Keratinocyte (primary cell): ENCODE measurements around the gene SMAD3.

Experiments used
- EZH2 ChIP-seq: IDR thresholded peaks from one replicate; pipeline ENCODE4 v1.6.1; 2012; ENCODE audit warnings: inconsistent platforms, mild to moderate bottlenecking, low read length, moderate library complexity
- TF ChIP-seq, protein P1 (sequence below), 3 experiments: IDR thresholded peaks in 1 of 3; conservative IDR thresholded peaks in 1 of 3; optimal IDR thresholded peaks in 1 of 3; 2 replicates in 2 of 3; 3 replicates in 1 of 3; pipeline versions ENCODE3 to v1.5.1; 2011; ENCODE audit warnings: low read length in 3 of 3, mild to moderate bottlenecking in 3 of 3, moderate library complexity in 2 of 3, control low read depth in 1 of 3, inconsistent platforms in 1 of 3; ENCODE audit not compliant: insufficient read depth in 2 of 3; ENCODE audit errors: extremely low read depth in 1 of 3

GRCh38 chr15:67133026-67133425 is 67.6 kb downstream of the SMAD3 start:
- TF ChIP-seq, protein P1, sequence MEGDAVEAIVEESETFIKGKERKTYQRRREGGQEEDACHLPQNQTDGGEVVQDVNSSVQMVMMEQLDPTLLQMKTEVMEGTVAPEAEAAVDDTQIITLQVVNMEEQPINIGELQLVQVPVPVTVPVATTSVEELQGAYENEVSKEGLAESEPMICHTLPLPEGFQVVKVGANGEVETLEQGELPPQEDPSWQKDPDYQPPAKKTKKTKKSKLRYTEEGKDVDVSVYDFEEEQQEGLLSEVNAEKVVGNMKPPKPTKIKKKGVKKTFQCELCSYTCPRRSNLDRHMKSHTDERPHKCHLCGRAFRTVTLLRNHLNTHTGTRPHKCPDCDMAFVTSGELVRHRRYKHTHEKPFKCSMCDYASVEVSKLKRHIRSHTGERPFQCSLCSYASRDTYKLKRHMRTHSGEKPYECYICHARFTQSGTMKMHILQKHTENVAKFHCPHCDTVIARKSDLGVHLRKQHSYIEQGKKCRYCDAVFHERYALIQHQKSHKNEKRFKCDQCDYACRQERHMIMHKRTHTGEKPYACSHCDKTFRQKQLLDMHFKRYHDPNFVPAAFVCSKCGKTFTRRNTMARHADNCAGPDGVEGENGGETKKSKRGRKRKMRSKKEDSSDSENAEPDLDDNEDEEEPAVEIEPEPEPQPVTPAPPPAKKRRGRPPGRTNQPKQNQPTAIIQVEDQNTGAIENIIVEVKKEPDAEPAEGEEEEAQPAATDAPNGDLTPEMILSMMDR (optimal IDR thresholded peaks at IDR 0.05 in 1 of 3, IDR thresholded peaks at IDR 0.05 in 1 of 3, conservative IDR thresholded peaks at IDR 0.05 in 1 of 3; ENCODE audit: extremely low read depth in 1 of 3, insufficient read depth in 2 of 3, low read length in 3 of 3) = no peak
- no peak for TF ChIP-seq EZH2
